ENCODE data around the gene ZNF423. TPM values are rescaled to one million over a fixed set of nuclear protein-coding genes. Genes with fewer than 3 reads are reported as not detected.

ZNF423 gene
- total and polyA plus RNA-seq, 2 of the 13 experiments (the other 11 are each of a cell fraction or from before 2014, with no cell fraction given): 0.07 to 0.31 TPM

DNA sequence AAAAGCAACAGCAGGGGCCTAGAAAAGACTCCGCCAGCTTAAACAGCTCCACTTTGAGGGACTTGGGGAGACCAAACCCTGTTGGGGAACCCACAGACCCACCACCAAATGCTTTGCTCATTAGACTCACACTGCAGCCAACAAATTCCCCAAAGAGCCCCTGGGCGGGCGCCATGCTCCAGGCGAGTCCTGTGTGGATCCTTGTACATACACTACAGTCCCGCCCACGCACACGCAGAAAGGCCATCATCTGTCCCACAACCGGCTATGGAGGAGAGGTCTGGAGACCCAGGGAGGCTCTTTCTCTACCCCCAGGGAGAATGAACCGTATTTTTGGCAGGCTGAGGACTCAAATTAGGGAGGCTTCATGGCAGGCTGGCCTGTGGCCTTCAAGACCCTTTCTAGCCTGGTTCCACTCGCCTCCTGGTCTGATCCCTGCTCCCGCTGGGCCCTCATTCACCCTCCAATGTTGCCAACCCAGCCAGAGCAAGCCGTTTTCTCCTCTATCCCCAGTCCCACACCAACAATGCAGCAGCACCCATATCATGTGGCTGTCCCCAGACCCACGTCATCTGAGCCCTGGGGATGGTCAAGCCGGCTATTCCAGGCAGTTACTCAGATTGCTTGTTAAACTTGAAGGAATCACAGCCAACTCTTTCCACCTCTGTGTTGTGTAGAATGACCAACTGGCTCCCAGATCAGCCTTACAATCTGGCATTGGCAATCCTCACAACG, 27.2 kb downstream of the ZNF423 start (continued):
- TF ChIP-seq, protein P1, sequence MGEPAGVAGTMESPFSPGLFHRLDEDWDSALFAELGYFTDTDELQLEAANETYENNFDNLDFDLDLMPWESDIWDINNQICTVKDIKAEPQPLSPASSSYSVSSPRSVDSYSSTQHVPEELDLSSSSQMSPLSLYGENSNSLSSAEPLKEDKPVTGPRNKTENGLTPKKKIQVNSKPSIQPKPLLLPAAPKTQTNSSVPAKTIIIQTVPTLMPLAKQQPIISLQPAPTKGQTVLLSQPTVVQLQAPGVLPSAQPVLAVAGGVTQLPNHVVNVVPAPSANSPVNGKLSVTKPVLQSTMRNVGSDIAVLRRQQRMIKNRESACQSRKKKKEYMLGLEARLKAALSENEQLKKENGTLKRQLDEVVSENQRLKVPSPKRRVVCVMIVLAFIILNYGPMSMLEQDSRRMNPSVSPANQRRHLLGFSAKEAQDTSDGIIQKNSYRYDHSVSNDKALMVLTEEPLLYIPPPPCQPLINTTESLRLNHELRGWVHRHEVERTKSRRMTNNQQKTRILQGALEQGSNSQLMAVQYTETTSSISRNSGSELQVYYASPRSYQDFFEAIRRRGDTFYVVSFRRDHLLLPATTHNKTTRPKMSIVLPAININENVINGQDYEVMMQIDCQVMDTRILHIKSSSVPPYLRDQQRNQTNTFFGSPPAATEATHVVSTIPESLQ (CRISPR knock-in tag; conservative IDR thresholded peaks at IDR 0.05): no peak
- TF ChIP-seq ZSCAN30 (CRISPR knock-in tag; IDR thresholded peaks at IDR 0.05) (no peak), ZNF615 (CRISPR knock-in tag; IDR thresholded peaks at IDR 0.05; ENCODE audit: borderline replicate concordance) (no peak), ETV6 (CRISPR knock-in tag; conservative IDR thresholded peaks at IDR 0.05) (no peak), ZNF558 (CRISPR knock-in tag; IDR thresholded peaks at IDR 0.05; ENCODE audit: borderline replicate concordance) (no peak), ZNF224 (CRISPR knock-in tag; IDR thresholded peaks at IDR 0.05) (no peak), RNF2 (conservative IDR thresholded peaks at IDR 0.05; ENCODE audit: low read depth) (no peak), CCDC6 (CRISPR knock-in tag; IDR thresholded peaks at IDR 0.05) (no peak)
- TF ChIP-seq, protein P2, sequence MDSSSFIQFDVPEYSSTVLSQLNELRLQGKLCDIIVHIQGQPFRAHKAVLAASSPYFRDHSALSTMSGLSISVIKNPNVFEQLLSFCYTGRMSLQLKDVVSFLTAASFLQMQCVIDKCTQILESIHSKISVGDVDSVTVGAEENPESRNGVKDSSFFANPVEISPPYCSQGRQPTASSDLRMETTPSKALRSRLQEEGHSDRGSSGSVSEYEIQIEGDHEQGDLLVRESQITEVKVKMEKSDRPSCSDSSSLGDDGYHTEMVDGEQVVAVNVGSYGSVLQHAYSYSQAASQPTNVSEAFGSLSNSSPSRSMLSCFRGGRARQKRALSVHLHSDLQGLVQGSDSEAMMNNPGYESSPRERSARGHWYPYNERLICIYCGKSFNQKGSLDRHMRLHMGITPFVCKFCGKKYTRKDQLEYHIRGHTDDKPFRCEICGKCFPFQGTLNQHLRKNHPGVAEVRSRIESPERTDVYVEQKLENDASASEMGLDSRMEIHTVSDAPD (CRISPR knock-in tag; IDR thresholded peaks at IDR 0.05): no peak

Measured in HepG2 (cell line).